Measurements from ENCODE around the gene ANO6.

Gene ANO6

DNA sequence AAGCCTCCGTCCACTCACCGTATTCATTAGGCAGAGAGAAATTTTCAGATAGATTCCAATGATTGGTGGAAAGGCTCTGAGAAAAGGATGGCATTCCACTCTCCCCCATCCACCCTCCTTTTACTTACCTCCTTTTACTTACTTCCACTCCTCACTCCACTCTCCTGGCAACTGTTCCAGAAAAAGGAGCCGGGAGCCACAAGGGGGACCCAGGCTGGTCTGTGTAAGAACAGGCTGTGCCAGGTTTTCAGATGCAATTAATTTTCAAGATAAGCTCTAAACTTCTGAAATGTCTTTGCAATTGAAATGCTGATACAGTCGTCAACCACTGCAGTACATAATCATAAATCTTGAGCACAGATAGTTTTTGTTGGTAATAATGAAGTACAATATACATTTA, 248.8 kb downstream of the ANO6 start:
- H3K4me3 ChIP-seq (ENCODE audit: low read depth, low read length): no peak overlapping the region
- TF ChIP-seq MYC (IDR thresholded peaks at IDR 0.05; ENCODE audit: low read depth, low read length) (no peak), POLR2A (IDR thresholded peaks at IDR 0.05; ENCODE audit: extremely low read depth, insufficient read length) (no peak), MAX (IDR thresholded peaks at IDR 0.05; ENCODE audit: low read depth, low read length) (no peak)
- TF ChIP-seq, protein P1, sequence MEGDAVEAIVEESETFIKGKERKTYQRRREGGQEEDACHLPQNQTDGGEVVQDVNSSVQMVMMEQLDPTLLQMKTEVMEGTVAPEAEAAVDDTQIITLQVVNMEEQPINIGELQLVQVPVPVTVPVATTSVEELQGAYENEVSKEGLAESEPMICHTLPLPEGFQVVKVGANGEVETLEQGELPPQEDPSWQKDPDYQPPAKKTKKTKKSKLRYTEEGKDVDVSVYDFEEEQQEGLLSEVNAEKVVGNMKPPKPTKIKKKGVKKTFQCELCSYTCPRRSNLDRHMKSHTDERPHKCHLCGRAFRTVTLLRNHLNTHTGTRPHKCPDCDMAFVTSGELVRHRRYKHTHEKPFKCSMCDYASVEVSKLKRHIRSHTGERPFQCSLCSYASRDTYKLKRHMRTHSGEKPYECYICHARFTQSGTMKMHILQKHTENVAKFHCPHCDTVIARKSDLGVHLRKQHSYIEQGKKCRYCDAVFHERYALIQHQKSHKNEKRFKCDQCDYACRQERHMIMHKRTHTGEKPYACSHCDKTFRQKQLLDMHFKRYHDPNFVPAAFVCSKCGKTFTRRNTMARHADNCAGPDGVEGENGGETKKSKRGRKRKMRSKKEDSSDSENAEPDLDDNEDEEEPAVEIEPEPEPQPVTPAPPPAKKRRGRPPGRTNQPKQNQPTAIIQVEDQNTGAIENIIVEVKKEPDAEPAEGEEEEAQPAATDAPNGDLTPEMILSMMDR (IDR thresholded peaks at IDR 0.05; ENCODE audit: low read depth, low read length): no peak
- no peak for DNase-seq (ENCODE audit: low read depth)

GRCh38 chr12:45468751-45469615, 253.1 kb downstream of the ANO6 start:
- H3K4me3 ChIP-seq (ENCODE audit: low read depth, low read length): no peak overlapping the region
- DNase-seq (ENCODE audit: low read depth): no peak
- TF ChIP-seq MYC (IDR thresholded peaks at IDR 0.05; ENCODE audit: low read depth, low read length): no peak
- no peak for TF ChIP-seq MAX (IDR thresholded peaks at IDR 0.05; ENCODE audit: low read depth, low read length)
- TF ChIP-seq, protein P1 (IDR thresholded peaks at IDR 0.05; ENCODE audit: low read depth, low read length): no peak
- TF ChIP-seq POLR2A (IDR thresholded peaks at IDR 0.05; ENCODE audit: extremely low read depth, insufficient read length): no peak

DNA sequence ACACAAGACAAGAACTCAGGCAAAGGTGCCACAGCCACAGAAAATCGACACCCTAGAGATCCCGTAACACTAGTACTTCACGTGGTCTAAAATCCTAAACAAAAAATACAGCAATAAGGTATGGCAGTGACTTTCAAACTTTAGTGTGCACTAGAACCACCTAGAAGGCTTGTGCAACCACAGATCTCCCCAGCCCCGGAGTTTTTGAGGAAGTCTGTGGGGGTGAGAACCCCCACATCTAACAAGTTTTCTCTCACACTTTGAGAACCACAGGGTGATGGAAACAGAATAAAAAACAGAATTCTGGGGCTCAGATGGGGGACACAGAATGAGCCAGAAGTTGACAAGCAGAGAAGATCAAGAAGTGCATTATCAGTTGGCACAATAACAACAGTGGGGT, 254.0 kb downstream of the ANO6 start:
- TF ChIP-seq POLR2A (IDR thresholded peaks at IDR 0.05; ENCODE audit: extremely low read depth, insufficient read length) (no peak), MYC (IDR thresholded peaks at IDR 0.05; ENCODE audit: low read depth, low read length) (no peak), MAX (IDR thresholded peaks at IDR 0.05; ENCODE audit: low read depth, low read length) (no peak)
- TF ChIP-seq, protein P1 (IDR thresholded peaks at IDR 0.05; ENCODE audit: low read depth, low read length): no peak
- DNase-seq (ENCODE audit: low read depth): peak; percentile 4
- H3K4me3 ChIP-seq (ENCODE audit: low read depth, low read length): no peak overlapping the region

GRCh38 chr12:45473636-45474035, 257.7 kb downstream of the ANO6 start:
- H3K4me3 ChIP-seq (ENCODE audit: low read depth, low read length): no peak overlapping the region
- no peak for TF ChIP-seq POLR2A (IDR thresholded peaks at IDR 0.05; ENCODE audit: extremely low read depth, insufficient read length)
- no peak for TF ChIP-seq MYC (IDR thresholded peaks at IDR 0.05; ENCODE audit: low read depth, low read length)
- TF ChIP-seq, protein P1 (IDR thresholded peaks at IDR 0.05; ENCODE audit: low read depth, low read length): no peak
- no peak for TF ChIP-seq MAX (IDR thresholded peaks at IDR 0.05; ENCODE audit: low read depth, low read length)
- DNase-seq (ENCODE audit: low read depth): no peak

DNA sequence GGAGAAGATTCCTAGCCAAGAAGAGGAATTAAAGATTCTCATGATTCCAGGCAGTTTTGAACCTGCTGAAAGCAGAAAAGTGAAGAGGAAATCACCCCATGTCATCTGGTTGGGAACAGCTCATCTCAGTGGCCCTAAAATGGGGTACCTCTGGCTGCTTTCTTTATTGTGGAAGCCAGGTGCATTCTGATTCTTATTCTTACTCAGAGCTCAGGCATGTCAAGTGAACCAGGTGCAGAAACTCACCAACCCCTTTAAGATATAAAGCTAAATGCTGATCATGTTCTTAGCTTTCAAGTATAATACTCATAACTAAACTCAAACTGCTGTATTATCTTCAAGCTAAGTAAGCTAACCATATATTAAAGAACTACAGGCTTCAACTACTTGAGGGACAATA, 259.7 kb downstream of the ANO6 start:
- DNase-seq (ENCODE audit: low read depth): no peak
- H3K4me3 ChIP-seq (ENCODE audit: low read depth, low read length): no peak overlapping the region
- TF ChIP-seq, protein P1 (IDR thresholded peaks at IDR 0.05; ENCODE audit: low read depth, low read length): no peak
- TF ChIP-seq MAX (IDR thresholded peaks at IDR 0.05; ENCODE audit: low read depth, low read length) (no peak), POLR2A (IDR thresholded peaks at IDR 0.05; ENCODE audit: extremely low read depth, insufficient read length) (no peak), MYC (IDR thresholded peaks at IDR 0.05; ENCODE audit: low read depth, low read length) (no peak)

Measured in NB4 (cell line).